Coronary artery (tissue), 2 donors: Measurements from ENCODE around the gene FAM20A.

Experiments
- DNase-seq: peaks from one replicate; pipeline ENCODE4 v3.0.0-alpha.2; 2017; ENCODE audit warnings: low spot score
- H3K27ac ChIP-seq, 2 donors: fragments of 200-600 bp; sonication (generic); one replicate each; pipeline ENCODE4 v1.5.1; 2016 to 2019
- H3K4me3 ChIP-seq: fragments of 200-600 bp; sonication (generic); 2 replicates; pipeline ENCODE4 v1.5.1; 2016; ENCODE audit warnings: mild to moderate bottlenecking, moderate library complexity
- CTCF ChIP-seq: fragments of 200-600 bp; sonication (generic); IDR thresholded peaks from one replicate; pipeline ENCODE4 v1.5.1; 2019; ENCODE audit warnings: antibody characterized with exemption

FAM20A gene

GRCh38 chr17:68616334-68616733 lies 15.2 kb upstream of the FAM20A start:
- H3K27ac ChIP-seq = no peak overlapping the region
- no peak for TF ChIP-seq CTCF
- no peak overlapping the region for H3K4me3 ChIP-seq
- no peak for DNase-seq

- no peak for DNase-seq
- H3K27ac ChIP-seq = no peak overlapping the region
Measured at GRCh38 chr17:68614718-68615117, 13.6 kb upstream of the FAM20A start.

GRCh38 chr17:68613739-68614298 lies 12.7 kb upstream of the FAM20A start:
- Histone ChIP-seq H3K27ac (no peak overlapping the region), H3K4me3 (no peak overlapping the region)
- TF ChIP-seq CTCF = no peak
- DNase-seq = no peak

More at GRCh38 chr17:68614718-68615117, 13.6 kb upstream of the FAM20A start:
- no peak for TF ChIP-seq CTCF
- H3K4me3 ChIP-seq = no peak overlapping the region

GRCh38 chr17:68612923-68613292 lies 11.7 kb upstream of the FAM20A start:
- TF ChIP-seq CTCF = no peak
- H3K4me3 ChIP-seq = no peak overlapping the region
- DNase-seq = no peak
- no peak overlapping the region for H3K27ac ChIP-seq

- DNase-seq = no peak
- no peak for TF ChIP-seq CTCF
- no peak overlapping the region for H3K4me3 ChIP-seq
- no peak overlapping the region for H3K27ac ChIP-seq
Measured at GRCh38 chr17:68612209-68612922, 11.2 kb upstream of the FAM20A start.

GRCh38 chr17:68611353-68612208 lies 10.4 kb upstream of the FAM20A start:
- Histone ChIP-seq H3K4me3 (no peak overlapping the region), H3K27ac (no peak overlapping the region)
- no peak for TF ChIP-seq CTCF
- DNase-seq = no peak
